ENCODE measurements around the gene OR5V1.
"Not testable (repeated sequence)": the region's sequence is repeated elsewhere in the genome, so short reads cannot be mapped to it uniquely, and the experiment has no call there.

OR5V1 gene

GRCh38 chr6:29368765-29369164 is at the start of gene OR5V1:
Gene OR5V1, minus strand, starts transcription at chr6:29368865. Its CDS starts 12,670 bp downstream, at chr6:29356195.
- in situ Hi-C loops (cut with MboI; ENCODE audit: low sequenced_read_pairs), result no loop called here

GRCh38 chr6:29414588-29414987 is 45.9 kb upstream of the OR5V1 start, which contains the start of gene OR12D1:
Gene OR12D1, plus strand, starts transcription at chr6:29414928.
- in situ Hi-C loops (cut with MboI; ENCODE audit: low sequenced_read_pairs), result no loop called here

- in situ Hi-C loops (cut with MboI; ENCODE audit: low sequenced_read_pairs), result no loop called here
Observed at GRCh38 chr6:29403801-29404200, 35.1 kb upstream of the OR5V1 start.

- in situ Hi-C loops (cut with MboI; ENCODE audit: low sequenced_read_pairs), result no loop called here
Observed at GRCh38 chr6:29399525-29399924, 30.9 kb upstream of the OR5V1 start.

- in situ Hi-C loops (cut with MboI; ENCODE audit: low sequenced_read_pairs), result no loop called here
Observed at GRCh38 chr6:29395331-29395730, 26.7 kb upstream of the OR5V1 start, which contains the start of gene OR12D2. Gene OR12D2, plus strand, starts transcription at chr6:29395631. Its CDS starts 1,069 bp downstream, at chr6:29396700.

- in situ Hi-C loops (cut with MboI; ENCODE audit: low sequenced_read_pairs), result no loop called here
Observed at GRCh38 chr6:29388533-29388932, 19.9 kb upstream of the OR5V1 start.

- in situ Hi-C loops (cut with MboI; ENCODE audit: low sequenced_read_pairs), result no loop called here
Observed at GRCh38 chr6:29376003-29376402, 7.3 kb upstream of the OR5V1 start.

GRCh38 chr6:29375191-29375590 is 6.5 kb upstream of the OR5V1 start, which contains the start of gene OR12D3:
Gene OR12D3, minus strand, starts transcription at chr6:29375291. Its CDS starts 4 bp downstream, at chr6:29375287.
- in situ Hi-C loops (cut with MboI; ENCODE audit: low sequenced_read_pairs), result no loop called here

- in situ Hi-C loops (cut with MboI; ENCODE audit: low sequenced_read_pairs), result no loop called here
Observed at GRCh38 chr6:29355603-29356002, 13.1 kb downstream of the OR5V1 start.

- in situ Hi-C loops (cut with MboI; ENCODE audit: low sequenced_read_pairs), result no loop called here
Observed at GRCh38 chr6:29354980-29355379, 13.7 kb downstream of the OR5V1 start.

- in situ Hi-C loops (cut with MboI; ENCODE audit: low sequenced_read_pairs), result not testable (repeated sequence)
Observed at GRCh38 chr6:29349348-29349747, 19.3 kb downstream of the OR5V1 start.

- in situ Hi-C loops (cut with MboI; ENCODE audit: low sequenced_read_pairs), result no loop called here
Observed at GRCh38 chr6:29345380-29345779, 23.3 kb downstream of the OR5V1 start.

GRCh38 chr6:29336269-29336668 is 32.4 kb downstream of the OR5V1 start:
- in situ Hi-C loops (cut with MboI; ENCODE audit: low sequenced_read_pairs), result no loop called here

GRCh38 chr6:29332676-29333075 is 36.0 kb downstream of the OR5V1 start:
- in situ Hi-C loops (cut with MboI; ENCODE audit: low sequenced_read_pairs), result no loop called here

GRCh38 chr6:29325777-29326176 is 42.9 kb downstream of the OR5V1 start:
- in situ Hi-C loops (cut with MboI; ENCODE audit: low sequenced_read_pairs), result no loop called here

- in situ Hi-C loops (cut with MboI; ENCODE audit: low sequenced_read_pairs), result not testable (repeated sequence)
Observed at GRCh38 chr6:29323332-29323731, 45.3 kb downstream of the OR5V1 start.

GRCh38 chr6:29319931-29320330 is 48.7 kb downstream of the OR5V1 start:
- in situ Hi-C loops (cut with MboI; ENCODE audit: low sequenced_read_pairs), result no loop called here

Measured in HL-60/S4 treated with retinoic acid at 250 ng/mL for 4 days and 3 days (cell line).